Measurements from ENCODE around the gene GLT8D1. TPM values are rescaled to one million over a fixed set of nuclear protein-coding genes. Genes with fewer than 3 reads are reported as not detected.

Gene GLT8D1
- total and polyA plus RNA-seq, 9 donors, result 63.7 to 101 (median 79.1) TPM

DNA sequence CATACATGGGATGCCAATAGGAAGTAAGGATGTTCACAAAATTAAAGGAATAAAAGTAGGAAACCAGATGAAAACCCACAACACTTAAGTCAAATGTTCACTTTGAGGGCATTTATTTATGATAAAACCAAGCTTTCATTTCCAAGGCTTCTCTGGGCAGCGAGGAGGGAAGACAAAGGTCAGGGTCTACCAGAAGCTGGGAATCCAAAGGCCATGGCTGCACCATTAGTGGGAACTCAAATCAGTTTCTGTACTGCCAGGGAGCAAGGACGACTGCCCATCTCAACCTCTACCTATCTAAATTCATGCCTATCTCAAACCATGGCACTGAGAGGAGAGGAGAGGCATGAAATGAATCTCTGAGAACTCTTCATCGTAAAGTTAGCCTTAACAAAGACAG, 42.5 kb downstream of the GLT8D1 start:
- Histone ChIP-seq H3K4me1 (ENCODE audit: control insufficient read depth, insufficient read depth, low read length) (no peaks in the 10 kb centered on the region), H3K27me3 (ENCODE audit: control insufficient read depth, insufficient read depth, low read length) (no peaks in the 10 kb centered on the region), H3K4me3 (ENCODE audit: low read length) (no peak overlapping the region), H3K36me3 (ENCODE audit: control insufficient read depth, insufficient read depth, low read length) (peaks cover 55% of the 10 kb centered on the region), H3K9me3 (replicated peaks; ENCODE audit: control insufficient read depth, low read depth, low read length) (no peaks in the 10 kb centered on the region), H3K27ac (ENCODE audit: low read length) (no peak overlapping the region)
- no peak for DNase-seq
- no CpG with 5 or more reads among the region's 3 CpGs for WGBS (ENCODE audit: insufficient coverage)

DNA sequence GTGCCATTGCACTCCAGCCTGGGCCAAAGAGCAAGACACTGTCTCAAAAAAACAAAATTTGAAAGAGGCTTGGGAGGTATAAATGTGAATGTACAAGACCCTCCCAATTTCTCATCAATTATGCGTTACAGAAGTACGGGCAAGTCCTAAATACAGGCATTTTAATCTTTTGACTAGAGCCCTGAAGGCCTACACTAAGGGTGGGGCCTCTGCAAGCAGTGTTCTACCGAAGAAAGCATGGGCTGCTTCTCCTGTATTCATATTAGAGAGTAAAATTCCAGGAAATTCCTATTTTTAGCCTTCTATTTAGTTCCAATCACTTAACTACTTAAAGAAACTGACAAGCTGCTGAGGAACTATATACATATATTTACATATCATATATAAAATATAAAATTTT, 45.5 kb downstream of the GLT8D1 start:
- Histone ChIP-seq H3K27ac (ENCODE audit: low read length) (no peak overlapping the region), H3K4me1 (ENCODE audit: control insufficient read depth, insufficient read depth, low read length) (no peaks in the 10 kb centered on the region), H3K36me3 (ENCODE audit: control insufficient read depth, insufficient read depth, low read length) (peaks cover 57% of the 10 kb centered on the region), H3K27me3 (ENCODE audit: control insufficient read depth, insufficient read depth, low read length) (no peaks in the 10 kb centered on the region), H3K4me3 (ENCODE audit: low read length) (no peak overlapping the region), H3K9me3 (replicated peaks; ENCODE audit: control insufficient read depth, low read depth, low read length) (no peaks in the 10 kb centered on the region)
- no CpG with 5 or more reads among the region's 3 CpGs for WGBS (ENCODE audit: insufficient coverage)
- no peak for DNase-seq

DNA sequence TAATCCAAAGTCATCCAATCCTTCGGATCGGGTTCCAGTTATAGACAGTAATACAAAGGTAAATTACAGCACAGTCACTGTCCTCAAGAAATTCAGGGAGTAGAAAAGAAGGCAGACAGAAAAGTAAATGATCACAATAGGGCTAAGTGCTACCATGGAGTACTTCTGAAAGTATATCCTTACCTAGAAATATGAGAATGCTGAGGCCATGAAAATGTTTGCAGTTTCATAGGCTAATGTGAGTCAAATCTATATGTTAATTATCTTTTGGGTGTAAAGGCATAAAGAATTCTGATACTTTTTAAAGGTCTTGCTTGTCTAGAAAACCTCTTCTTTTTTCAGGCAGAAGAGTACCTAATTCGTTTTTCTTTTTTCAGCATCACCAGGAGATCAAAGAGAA, 49.7 kb downstream of the GLT8D1 start:
- peaks cover 62% of the 10 kb centered on the region for H3K36me3 ChIP-seq (ENCODE audit: control insufficient read depth, insufficient read depth, low read length)
- no peaks in the 10 kb centered on the region for H3K27me3 ChIP-seq (ENCODE audit: control insufficient read depth, insufficient read depth, low read length)
- no peaks in the 10 kb centered on the region for H3K9me3 ChIP-seq (replicated peaks; ENCODE audit: control insufficient read depth, low read depth, low read length)
- no peak overlapping the region for H3K4me3 ChIP-seq (ENCODE audit: low read length)
- H3K27ac ChIP-seq (ENCODE audit: low read length), result no peak overlapping the region
- no CpG with 5 or more reads among the region's 3 CpGs for WGBS (ENCODE audit: insufficient coverage)
- no peak for DNase-seq
- H3K4me1 ChIP-seq (ENCODE audit: control insufficient read depth, insufficient read depth, low read length), result no peaks in the 10 kb centered on the region

DNA sequence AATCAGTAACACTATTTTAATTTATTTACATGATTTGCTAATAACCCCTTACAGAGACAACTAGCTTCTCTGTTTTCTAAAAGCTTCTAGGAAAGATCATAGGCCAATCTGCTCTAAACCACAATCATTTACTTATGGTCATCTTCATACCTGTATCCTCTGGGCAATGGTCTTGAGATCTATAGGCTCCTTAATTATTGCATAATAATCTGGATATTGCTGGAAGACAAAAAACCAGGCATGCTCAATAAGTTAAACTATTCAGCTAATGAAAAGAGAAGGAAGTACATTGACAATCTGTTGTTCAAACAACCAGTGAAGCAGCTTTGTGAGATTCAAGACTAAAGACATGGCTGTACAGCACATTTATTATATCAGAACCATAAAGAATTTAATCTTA, 54.0 kb downstream of the GLT8D1 start:
- H3K36me3 ChIP-seq (ENCODE audit: control insufficient read depth, insufficient read depth, low read length), result peaks cover 58% of the 10 kb centered on the region
- no peaks in the 10 kb centered on the region for H3K9me3 ChIP-seq (replicated peaks; ENCODE audit: control insufficient read depth, low read depth, low read length)
- DNase-seq, result no peak
- H3K27ac ChIP-seq (ENCODE audit: low read length), result no peak overlapping the region
- H3K4me1 ChIP-seq (ENCODE audit: control insufficient read depth, insufficient read depth, low read length), result no peaks in the 10 kb centered on the region
- H3K4me3 ChIP-seq (ENCODE audit: low read length), result no peak overlapping the region
- no peaks in the 10 kb centered on the region for H3K27me3 ChIP-seq (ENCODE audit: control insufficient read depth, insufficient read depth, low read length)

DNA sequence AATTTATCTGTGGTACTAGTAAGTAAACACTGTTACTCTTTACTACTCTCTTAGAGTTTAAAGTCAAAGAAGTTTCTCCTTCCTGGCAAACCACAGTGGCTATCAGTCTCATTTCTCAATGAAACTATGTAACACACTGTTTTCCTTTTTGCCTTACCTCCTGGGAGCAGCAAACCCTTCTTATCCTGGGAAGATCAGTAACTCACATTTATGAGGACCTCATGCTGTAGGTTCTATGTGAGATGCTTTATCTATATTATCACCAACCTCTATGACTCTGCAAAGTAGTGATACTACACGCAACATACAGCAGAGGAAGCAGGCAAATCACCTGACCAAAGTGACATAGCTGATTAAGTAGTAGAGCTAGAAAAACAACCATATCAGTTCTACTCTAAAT, 55.2 kb downstream of the GLT8D1 start:
- Histone ChIP-seq H3K27ac (ENCODE audit: low read length) (no peak overlapping the region), H3K9me3 (replicated peaks; ENCODE audit: control insufficient read depth, low read depth, low read length) (no peaks in the 10 kb centered on the region), H3K4me1 (ENCODE audit: control insufficient read depth, insufficient read depth, low read length) (no peaks in the 10 kb centered on the region), H3K27me3 (ENCODE audit: control insufficient read depth, insufficient read depth, low read length) (no peaks in the 10 kb centered on the region), H3K4me3 (ENCODE audit: low read length) (no peak overlapping the region), H3K36me3 (ENCODE audit: control insufficient read depth, insufficient read depth, low read length) (peaks cover 53% of the 10 kb centered on the region)
- WGBS (ENCODE audit: insufficient coverage), result no CpG with 5 or more reads among the region's 1 CpG
- no peak for DNase-seq

DNA sequence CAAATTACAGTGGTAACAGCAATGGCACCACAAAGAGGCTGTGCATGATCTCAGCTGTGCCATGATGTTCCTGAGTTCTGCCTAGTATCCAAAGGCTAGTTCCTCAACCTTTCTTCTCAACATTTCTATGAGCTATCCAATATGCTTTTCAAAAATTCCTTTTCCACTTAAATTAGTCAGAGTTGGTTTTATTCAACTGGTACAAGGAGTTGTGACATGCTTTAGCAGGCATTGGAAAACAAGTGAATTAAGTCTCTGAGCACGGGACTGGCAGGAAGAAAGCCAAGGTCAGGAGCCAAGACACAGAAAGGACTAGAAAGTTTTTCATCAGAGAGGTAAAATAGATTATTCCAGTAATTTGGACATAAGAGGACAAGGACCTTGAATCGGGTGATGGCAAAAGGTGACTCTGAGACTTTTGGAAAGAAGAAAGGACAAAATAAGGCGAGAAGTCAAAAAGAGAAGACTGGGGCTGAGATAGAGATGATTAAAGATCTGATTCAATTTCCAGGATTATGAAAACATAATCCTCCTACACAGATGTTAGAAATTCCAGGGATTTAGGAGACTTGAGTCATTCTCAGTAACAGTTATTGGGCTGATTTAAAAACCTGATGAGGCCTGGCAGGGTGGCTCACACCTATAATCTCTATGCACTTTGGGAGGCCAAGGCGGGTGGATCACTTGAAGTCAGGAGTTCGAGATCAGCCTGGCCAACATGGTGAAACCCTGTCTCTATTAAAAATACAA, 56.0 kb downstream of the GLT8D1 start:
- WGBS (ENCODE audit: insufficient coverage), result 83% methylated on average over 2 of the region's 5 CpGs
- Histone ChIP-seq H3K4me1 (ENCODE audit: control insufficient read depth, insufficient read depth, low read length) (no peaks in the 10 kb centered on the region), H3K9me3 (replicated peaks; ENCODE audit: control insufficient read depth, low read depth, low read length) (no peaks in the 10 kb centered on the region), H3K4me3 (ENCODE audit: low read length) (no peak overlapping the region), H3K27ac (ENCODE audit: low read length) (no peak overlapping the region), H3K27me3 (ENCODE audit: control insufficient read depth, insufficient read depth, low read length) (no peaks in the 10 kb centered on the region), H3K36me3 (ENCODE audit: control insufficient read depth, insufficient read depth, low read length) (peaks cover 54% of the 10 kb centered on the region)
- no peak for DNase-seq

DNA sequence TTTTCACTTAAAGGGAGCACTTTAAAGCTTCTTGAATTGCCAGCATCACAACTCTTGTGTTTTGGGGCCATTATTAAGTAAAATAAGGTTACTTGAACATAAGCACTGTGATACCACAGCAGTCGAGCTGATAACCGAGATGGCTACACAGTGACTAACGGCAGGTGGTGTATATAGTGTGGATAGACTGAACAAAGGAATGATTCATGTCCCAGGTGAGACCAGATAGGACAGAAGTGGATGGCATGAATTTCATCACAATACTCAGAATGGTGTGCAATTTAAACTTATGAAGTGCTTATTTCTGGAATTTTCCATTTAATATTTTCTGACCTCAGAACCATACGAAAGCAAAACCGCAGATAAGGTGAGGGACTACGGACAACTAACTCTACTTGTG, 60.0 kb downstream of the GLT8D1 start:
- no peaks in the 10 kb centered on the region for H3K4me1 ChIP-seq (ENCODE audit: control insufficient read depth, insufficient read depth, low read length)
- H3K36me3 ChIP-seq (ENCODE audit: control insufficient read depth, insufficient read depth, low read length), result peaks cover 45% of the 10 kb centered on the region
- DNase-seq, result no peak
- H3K4me3 ChIP-seq (ENCODE audit: low read length), result no peak overlapping the region
- no peaks in the 10 kb centered on the region for H3K9me3 ChIP-seq (replicated peaks; ENCODE audit: control insufficient read depth, low read depth, low read length)
- no peaks in the 10 kb centered on the region for H3K27me3 ChIP-seq (ENCODE audit: control insufficient read depth, insufficient read depth, low read length)
- no CpG with 5 or more reads among the region's 6 CpGs for WGBS (ENCODE audit: insufficient coverage)
- no peak overlapping the region for H3K27ac ChIP-seq (ENCODE audit: low read length)

Other genes starting within 250 kb of the GLT8D1 start
- 58.4 TPM for gene STAB1, start 210.5 kb downstream of the GLT8D1 start, total RNA-seq
- gene STAB1, start 210.5 kb downstream of the GLT8D1 start, polyA plus RNA-seq (ENCODE audit: insufficient read depth in 1 of 8, insufficient read length in 8 of 8, low replicate concordance in 1 of 8), result 10 to 100 TPM; 39.4 to 60.5 (median 50.4) TPM
- 52.0 TPM for gene NT5DC2, start 171.9 kb downstream of the GLT8D1 start, total RNA-seq
- gene NT5DC2, start 171.9 kb downstream of the GLT8D1 start, polyA plus RNA-seq (ENCODE audit: insufficient read depth in 1 of 8, insufficient read length in 8 of 8, low replicate concordance in 1 of 8), result 100 to 1,000 TPM in 5 of 8 donors, 10 to 100 TPM in 3; 77.8 to 134 (median 103) TPM
- 15.7 TPM for gene UQCC5, start 169.2 kb downstream of the GLT8D1 start, total RNA-seq
- 10 to 100 TPM; 10.3 to 14.5 (median 11.9) TPM for gene UQCC5, start 169.2 kb downstream of the GLT8D1 start, polyA plus RNA-seq (ENCODE audit: insufficient read depth in 1 of 8, insufficient read length in 8 of 8, low replicate concordance in 1 of 8)
- 53.1 TPM for gene PBRM1, start 19.9 kb downstream of the GLT8D1 start, total RNA-seq
- gene PBRM1, start 19.9 kb downstream of the GLT8D1 start, polyA plus RNA-seq (ENCODE audit: insufficient read depth in 1 of 8, insufficient read length in 8 of 8, low replicate concordance in 1 of 8), result 10 to 100 TPM; 26.1 to 52.8 (median 45.8) TPM
- 88.7 TPM for gene GNL3, start 19.8 kb downstream of the GLT8D1 start, total RNA-seq
- 100 to 1,000 TPM in 1 of 8 donors, 10 to 100 TPM in 7; 72.8 to 103 (median 86.7) TPM for gene GNL3, start 19.8 kb downstream of the GLT8D1 start, polyA plus RNA-seq (ENCODE audit: insufficient read depth in 1 of 8, insufficient read length in 8 of 8, low replicate concordance in 1 of 8)
- gene SPCS1, start 315 bp upstream of the GLT8D1 start, total RNA-seq, result 45.4 TPM
- 10 to 100 TPM; 84.4 to 97.1 (median 87.3) TPM for gene SPCS1, start 315 bp upstream of the GLT8D1 start, polyA plus RNA-seq (ENCODE audit: insufficient read depth in 1 of 8, insufficient read length in 8 of 8, low replicate concordance in 1 of 8)
- gene NEK4, start 65.1 kb upstream of the GLT8D1 start, total RNA-seq, result 14.9 TPM
- 10 to 100 TPM in 5 of 8 donors, 1 to 10 TPM in 3; 8.4 to 14.2 (median 10.3) TPM for gene NEK4, start 65.1 kb upstream of the GLT8D1 start, polyA plus RNA-seq (ENCODE audit: insufficient read depth in 1 of 8, insufficient read length in 8 of 8, low replicate concordance in 1 of 8)
- gene ITIH1, start 71.8 kb upstream of the GLT8D1 start, total RNA-seq, result 0.22 TPM
- gene ITIH1, start 71.8 kb upstream of the GLT8D1 start, polyA plus RNA-seq (ENCODE audit: insufficient read depth in 1 of 8, insufficient read length in 8 of 8, low replicate concordance in 1 of 8), result 1 to 10 TPM in 2 of 8 donors, not detected in 6; 1.5 to 3.3 TPM
- 0.84 TPM for gene ITIH3, start 89.0 kb upstream of the GLT8D1 start, total RNA-seq
- 1 to 10 TPM in 6 of 8 donors, under 1 TPM in 2; 0.35 to 2.9 (median 1.4) TPM for gene ITIH3, start 89.0 kb upstream of the GLT8D1 start, polyA plus RNA-seq (ENCODE audit: insufficient read depth in 1 of 8, insufficient read length in 8 of 8, low replicate concordance in 1 of 8)
- 17.7 TPM for gene ITIH4, start 124.9 kb upstream of the GLT8D1 start, total RNA-seq
- 10 to 100 TPM in 7 of 8 donors, 1 to 10 TPM in 1; 7.9 to 37.5 (median 22.3) TPM for gene ITIH4, start 124.9 kb upstream of the GLT8D1 start, polyA plus RNA-seq (ENCODE audit: insufficient read depth in 1 of 8, insufficient read length in 8 of 8, low replicate concordance in 1 of 8)
- gene MUSTN1, start 129.2 kb upstream of the GLT8D1 start, total RNA-seq, result 165 TPM
- gene MUSTN1, start 129.2 kb upstream of the GLT8D1 start, polyA plus RNA-seq (ENCODE audit: insufficient read depth in 1 of 8, insufficient read length in 8 of 8, low replicate concordance in 1 of 8), result 100 to 1,000 TPM in 6 of 8 donors, 10 to 100 TPM in 2; 93.5 to 168 (median 116) TPM
- gene STIMATE, start 191.8 kb upstream of the GLT8D1 start, total RNA-seq, result 6.0 TPM
- gene STIMATE, start 191.8 kb upstream of the GLT8D1 start, polyA plus RNA-seq (ENCODE audit: insufficient read depth in 1 of 8, insufficient read length in 8 of 8, low replicate concordance in 1 of 8), result 1 to 10 TPM; 6.4 to 10.0 (median 8.0) TPM

All from muscle of leg (tissue), 11 donors.